ENCODE data around the gene MX1. TPM values are rescaled to one million over a fixed set of nuclear protein-coding genes. Genes with fewer than 3 reads are reported as not detected.
A peak's percentile ranks its signal among the peaks of the same experiment; 100 is the strongest.

The MX1 gene
- total and polyA plus RNA-seq, 5 donors: 12.7 to 37.5 (median 17.3) TPM

- ATAC-seq (no peak), DNase-seq (no peak)
- no peak overlapping the region for H3K4me3 ChIP-seq (ENCODE audit: low read length)
- WGBS: 83% methylated on average over 17 of the region's 17 CpGs
- H3K27me3 ChIP-seq (ENCODE audit: control insufficient read depth, insufficient read depth): no peaks in the 10 kb centered on the region
- H3K27ac ChIP-seq (ENCODE audit: low read length): no peak overlapping the region
- no peaks in the 10 kb centered on the region for H3K4me1 ChIP-seq (ENCODE audit: control insufficient read depth, insufficient read depth, low read length)
- H3K9me3 ChIP-seq (ENCODE audit: control insufficient read depth, low read length): no peaks in the 10 kb centered on the region
- intact Hi-C loops (cut with DNase I): no loop called here
Observed at GRCh38 chr21:41480086-41480690, 54.1 kb downstream of the MX1 start.

DNA sequence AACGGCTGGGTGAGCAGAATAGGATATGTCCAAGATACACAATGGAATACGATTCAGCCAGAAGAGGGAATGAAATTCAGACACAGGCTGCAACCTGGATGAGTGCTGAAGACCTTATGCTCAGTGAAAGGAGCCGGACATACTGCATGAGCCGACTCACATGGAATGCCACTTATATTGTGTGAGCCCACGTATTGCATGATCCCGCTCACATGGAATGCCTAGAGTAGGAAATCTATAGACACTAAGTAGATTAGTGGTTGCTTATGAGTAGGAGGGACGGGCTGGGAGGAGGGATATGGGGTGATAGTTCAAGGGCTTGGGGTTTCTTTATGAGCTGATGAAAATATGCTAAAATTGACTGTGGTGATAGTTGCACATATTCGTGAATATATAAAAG, 55.2 kb downstream of the MX1 start:
- H3K4me3 ChIP-seq (ENCODE audit: low read length): no peak overlapping the region
- intact Hi-C loops (cut with DNase I): no loop called here
- ATAC-seq (no peak), DNase-seq (no peak)
- no peaks in the 10 kb centered on the region for H3K4me1 ChIP-seq (ENCODE audit: control insufficient read depth, insufficient read depth, low read length)
- no peak overlapping the region for H3K27ac ChIP-seq (ENCODE audit: low read length)
- H3K9me3 ChIP-seq (ENCODE audit: control insufficient read depth, low read length): no peaks in the 10 kb centered on the region
- H3K27me3 ChIP-seq (ENCODE audit: control insufficient read depth, insufficient read depth): no peaks in the 10 kb centered on the region
- WGBS: 70% methylated on average over 8 of the region's 8 CpGs

GRCh38 chr21:41482301-41482700, 56.3 kb downstream of the MX1 start:
- Histone ChIP-seq H3K4me3 (ENCODE audit: low read length) (no peak overlapping the region), H3K27me3 (ENCODE audit: control insufficient read depth, insufficient read depth) (no peaks in the 10 kb centered on the region), H3K27ac (ENCODE audit: low read length) (no peak overlapping the region), H3K9me3 (ENCODE audit: control insufficient read depth, low read length) (no peaks in the 10 kb centered on the region), H3K4me1 (ENCODE audit: control insufficient read depth, insufficient read depth, low read length) (no peaks in the 10 kb centered on the region)
- DNase-seq: no peak
- ATAC-seq: no peak
- intact Hi-C loops (cut with DNase I): no loop called here
- 33% methylated on average over 6 of the region's 6 CpGs for WGBS

GRCh38 chr21:41482980-41483379, 56.9 kb downstream of the MX1 start:
- Histone ChIP-seq H3K27ac (ENCODE audit: low read length) (no peak overlapping the region), H3K4me3 (ENCODE audit: low read length) (no peak overlapping the region), H3K4me1 (ENCODE audit: control insufficient read depth, insufficient read depth, low read length) (no peaks in the 10 kb centered on the region), H3K9me3 (ENCODE audit: control insufficient read depth, low read length) (no peaks in the 10 kb centered on the region), H3K27me3 (ENCODE audit: control insufficient read depth, insufficient read depth) (no peaks in the 10 kb centered on the region)
- DNase-seq (no peak), ATAC-seq (no peak)
- intact Hi-C loops (cut with DNase I): no loop called here
- 92% methylated on average over 6 of the region's 6 CpGs for WGBS

GRCh38 chr21:41483415-41483814, 57.4 kb downstream of the MX1 start:
- ATAC-seq (peak in 1 of 2 donors; percentile 28), DNase-seq (no peak)
- 53% methylated on average over 12 of the region's 12 CpGs for WGBS
- no peaks in the 10 kb centered on the region for H3K4me1 ChIP-seq (ENCODE audit: control insufficient read depth, insufficient read depth, low read length)
- no peak overlapping the region for H3K27ac ChIP-seq (ENCODE audit: low read length)
- no peak overlapping the region for H3K4me3 ChIP-seq (ENCODE audit: low read length)
- no peaks in the 10 kb centered on the region for H3K27me3 ChIP-seq (ENCODE audit: control insufficient read depth, insufficient read depth)
- H3K9me3 ChIP-seq (ENCODE audit: control insufficient read depth, low read length): no peaks in the 10 kb centered on the region
- intact Hi-C loops (cut with DNase I): no loop called here

DNA sequence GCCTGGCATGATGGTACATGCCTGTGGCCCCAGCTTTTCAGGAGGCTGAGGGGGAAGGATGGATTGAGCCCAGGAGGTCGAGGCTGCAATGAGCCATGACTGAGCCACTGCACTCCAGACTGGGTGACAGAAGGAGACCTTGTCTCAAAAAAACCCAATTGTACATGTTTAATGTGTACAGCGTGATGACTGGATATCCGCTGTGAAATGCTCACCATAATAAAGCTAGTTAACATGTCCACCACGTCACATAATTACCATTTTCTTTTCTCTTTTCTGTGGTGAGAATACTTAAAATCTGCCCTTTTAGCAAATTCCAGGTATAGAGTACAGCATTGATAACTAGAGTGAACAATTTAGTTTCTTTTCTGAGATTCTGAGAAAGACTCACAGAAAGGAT, 57.9 kb downstream of the MX1 start:
- no peaks in the 10 kb centered on the region for H3K9me3 ChIP-seq (ENCODE audit: control insufficient read depth, low read length)
- whole genome bisulfite sequencing: 88% methylated on average over 4 of the region's 4 CpGs
- H3K4me1 ChIP-seq (ENCODE audit: control insufficient read depth, insufficient read depth, low read length): no peaks in the 10 kb centered on the region
- DNase-seq: no peak
- intact Hi-C loops (cut with DNase I): no loop called here
- no peak for ATAC-seq
- H3K27ac ChIP-seq (ENCODE audit: low read length): no peak overlapping the region
- H3K4me3 ChIP-seq (ENCODE audit: low read length): no peak overlapping the region
- H3K27me3 ChIP-seq (ENCODE audit: control insufficient read depth, insufficient read depth): no peaks in the 10 kb centered on the region

DNA sequence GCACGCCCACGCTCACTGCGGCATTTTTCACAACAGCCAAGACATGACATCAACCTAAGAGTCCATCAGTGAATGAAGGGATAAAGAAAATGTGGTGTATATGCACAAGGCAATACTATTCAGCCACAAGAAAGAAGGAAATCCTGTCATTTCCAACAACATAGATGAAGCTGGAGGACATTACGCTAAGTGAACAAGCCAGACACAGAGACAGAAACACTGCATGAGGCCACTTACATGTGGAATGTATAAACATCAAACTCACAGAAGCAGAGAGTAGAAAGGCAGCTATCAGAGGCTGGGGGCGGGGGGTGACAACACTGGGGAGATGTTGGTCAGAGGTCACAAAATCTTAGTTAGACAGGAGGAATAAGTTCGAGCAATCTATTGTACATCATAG, 61.0 kb downstream of the MX1 start:
- WGBS: 83% methylated on average over 6 of the region's 6 CpGs
- no peak overlapping the region for H3K27ac ChIP-seq (ENCODE audit: low read length)
- no peaks in the 10 kb centered on the region for H3K4me1 ChIP-seq (ENCODE audit: control insufficient read depth, insufficient read depth, low read length)
- DNase-seq (no peak), ATAC-seq (no peak)
- intact Hi-C loops (cut with DNase I): no loop called here
- H3K4me3 ChIP-seq (ENCODE audit: low read length): no peak overlapping the region
- H3K9me3 ChIP-seq (ENCODE audit: control insufficient read depth, low read length): no peaks in the 10 kb centered on the region
- no peaks in the 10 kb centered on the region for H3K27me3 ChIP-seq (ENCODE audit: control insufficient read depth, insufficient read depth)

- WGBS: 90% methylated on average over 14 of the region's 14 CpGs
- Histone ChIP-seq H3K4me1 (ENCODE audit: control insufficient read depth, insufficient read depth, low read length) (no peaks in the 10 kb centered on the region), H3K9me3 (ENCODE audit: control insufficient read depth, low read length) (no peaks in the 10 kb centered on the region), H3K4me3 (ENCODE audit: low read length) (no peak overlapping the region), H3K27me3 (ENCODE audit: control insufficient read depth, insufficient read depth) (no peaks in the 10 kb centered on the region), H3K27ac (ENCODE audit: low read length) (no peak overlapping the region)
- no peak for DNase-seq
- intact Hi-C loops (cut with DNase I): no loop called here
- no peak for ATAC-seq
Observed at GRCh38 chr21:41488080-41488479, 62.0 kb downstream of the MX1 start.

DNA sequence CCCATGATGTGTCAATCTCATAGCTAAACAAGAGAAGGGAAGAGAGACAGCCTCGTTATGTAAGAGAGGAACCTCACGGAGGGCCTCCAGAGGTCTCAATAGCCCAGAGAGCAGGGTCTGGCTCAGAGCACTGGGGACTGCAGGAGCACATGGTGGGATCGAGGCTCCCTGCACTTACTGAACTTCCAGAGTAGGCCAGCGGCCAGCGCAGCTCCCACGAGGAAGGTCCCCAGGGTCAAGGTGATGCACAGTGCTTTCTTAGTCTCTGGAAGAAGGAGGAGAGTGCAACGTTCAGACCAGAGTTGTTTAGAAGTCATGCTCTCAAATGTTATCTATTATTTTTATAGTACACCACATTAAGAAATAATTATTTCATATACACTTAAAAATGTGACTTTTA, 63.3 kb downstream of the MX1 start:
- H3K9me3 ChIP-seq (ENCODE audit: control insufficient read depth, low read length): no peaks in the 10 kb centered on the region
- 72% methylated on average over 7 of the region's 7 CpGs for WGBS
- H3K27me3 ChIP-seq (ENCODE audit: control insufficient read depth, insufficient read depth): no peaks in the 10 kb centered on the region
- H3K4me1 ChIP-seq (ENCODE audit: control insufficient read depth, insufficient read depth, low read length): no peaks in the 10 kb centered on the region
- H3K4me3 ChIP-seq (ENCODE audit: low read length): no peak overlapping the region
- no peak for DNase-seq
- ATAC-seq: no peak
- H3K27ac ChIP-seq (ENCODE audit: low read length): no peak overlapping the region
- intact Hi-C loops (cut with DNase I): no loop called here

DNA sequence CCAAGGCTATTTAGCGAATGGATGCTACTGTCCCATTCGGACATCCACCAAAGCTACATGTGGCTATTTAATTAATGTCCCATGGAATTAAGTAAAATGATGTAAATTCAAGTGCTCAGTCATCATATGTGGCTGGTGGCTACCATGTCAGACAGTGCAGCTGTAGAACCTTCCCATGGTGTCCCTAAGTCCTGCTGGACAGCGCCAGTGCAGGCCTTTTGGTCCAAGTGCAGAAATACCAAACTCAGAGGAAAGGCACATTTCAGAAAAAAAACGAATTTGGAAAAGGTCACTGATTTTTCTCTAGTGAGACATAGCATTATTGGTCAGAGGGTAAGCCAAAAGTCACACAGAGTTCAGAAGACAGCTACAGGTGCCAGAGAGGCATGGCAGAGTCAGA, 64.3 kb downstream of the MX1 start:
- intact Hi-C loops (cut with DNase I): loop anchor here in 1 of 4 donors (10.0 kb wide), 1 partner anchor 56 kb away; no protein-coding TSS in a partner anchor
- no peak overlapping the region for H3K4me3 ChIP-seq (ENCODE audit: low read length)
- 67% methylated on average over 4 of the region's 4 CpGs for WGBS
- H3K27me3 ChIP-seq (ENCODE audit: control insufficient read depth, insufficient read depth): no peaks in the 10 kb centered on the region
- no peaks in the 10 kb centered on the region for H3K4me1 ChIP-seq (ENCODE audit: control insufficient read depth, insufficient read depth, low read length)
- no peaks in the 10 kb centered on the region for H3K9me3 ChIP-seq (ENCODE audit: control insufficient read depth, low read length)
- H3K27ac ChIP-seq (ENCODE audit: low read length): no peak overlapping the region
- DNase-seq (no peak), ATAC-seq (no peak)

DNA sequence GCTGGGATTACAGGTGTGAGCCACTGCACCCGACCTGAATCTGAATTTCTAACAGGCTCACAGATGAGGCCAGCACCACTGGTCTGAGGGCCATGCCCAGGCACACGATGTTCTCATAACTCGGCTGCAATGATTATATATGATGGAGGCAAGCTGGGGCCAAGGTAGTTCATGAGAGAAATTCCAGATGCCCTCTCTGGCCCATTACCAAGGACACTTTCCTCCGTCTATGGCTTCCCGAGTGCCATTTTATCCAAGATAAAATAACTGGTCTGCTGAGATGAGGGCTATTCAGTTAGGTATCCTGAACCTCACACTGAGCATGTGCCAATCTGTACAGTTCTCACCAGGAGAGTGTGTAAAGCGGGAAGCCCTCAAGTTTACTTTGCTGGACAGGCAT, 65.4 kb downstream of the MX1 start:
- DNase-seq (no peak), ATAC-seq (no peak)
- WGBS: 62% methylated on average over 6 of the region's 6 CpGs
- Histone ChIP-seq H3K27ac (ENCODE audit: low read length) (no peak overlapping the region), H3K4me3 (ENCODE audit: low read length) (no peak overlapping the region), H3K9me3 (ENCODE audit: control insufficient read depth, low read length) (no peaks in the 10 kb centered on the region), H3K4me1 (ENCODE audit: control insufficient read depth, insufficient read depth, low read length) (no peaks in the 10 kb centered on the region), H3K27me3 (ENCODE audit: control insufficient read depth, insufficient read depth) (no peaks in the 10 kb centered on the region)
- intact Hi-C loops (cut with DNase I): loop anchor here in 1 of 4 donors (10.0 kb wide), 1 partner anchor 57 kb away; no protein-coding TSS in a partner anchor

GRCh38 chr21:41494242-41494641, 68.2 kb downstream of the MX1 start:
- intact Hi-C loops (cut with DNase I): loop anchor here in 1 of 4 donors (10.0 kb wide), 1 partner anchor 59 kb away; no protein-coding TSS in a partner anchor
- Histone ChIP-seq H3K9me3 (ENCODE audit: control insufficient read depth, low read length) (no peaks in the 10 kb centered on the region), H3K4me1 (ENCODE audit: control insufficient read depth, insufficient read depth, low read length) (no peaks in the 10 kb centered on the region), H3K4me3 (ENCODE audit: low read length) (no peak overlapping the region), H3K27me3 (ENCODE audit: control insufficient read depth, insufficient read depth) (no peaks in the 10 kb centered on the region), H3K27ac (ENCODE audit: low read length) (no peak overlapping the region)
- peak in 1 of 2 donors; percentile 51 for ATAC-seq
- no peak for DNase-seq
- 96% methylated on average over 16 of the region's 16 CpGs for WGBS

Measured in right cardiac atrium (tissue), 5 donors.